Stimulated activated naive CD8-positive, alpha-beta T cell treated with anti-CD3 and anti-CD28 coated beads, Interleukin-15, amount 100 ng/mL, for 72 hours (primary cell): ENCODE data around the gene CAMSAP3.
A peak's percentile ranks its signal among the peaks of the same experiment; 100 is the strongest.

Experiments used
- ATAC-seq: fragments of 150-1000 bp; cut with Tn5 transposase; 2 replicates; pipeline ENCODE4 v1.10.0; 2021; ENCODE audit warnings: mild to moderate bottlenecking, moderate library complexity
- DNase-seq, 2 donors: peaks; one replicate each; pipeline ENCODE4 v3.0.0; 2021 to 2022
- H3K27ac Mint-ChIP-seq, 2 donors: one replicate each; pipeline ENCODE4 v1.8.0; 2022; ENCODE audit warnings: mild to moderate bottlenecking in 2 of 2, mixed read lengths in 2 of 2, moderate library complexity in 2 of 2
- H3K27me3 Mint-ChIP-seq: one replicate; pipeline ENCODE4 v1.8.0; 2022; ENCODE audit warnings: mixed read lengths
- H3K4me1 Mint-ChIP-seq: one replicate; pipeline ENCODE4 v1.8.0; 2022; ENCODE audit warnings: mild to moderate bottlenecking, mixed read lengths
- H3K4me3 Mint-ChIP-seq, 2 donors: one replicate each; pipeline ENCODE4 v1.8.0; 2022; ENCODE audit warnings: mild to moderate bottlenecking in 2 of 2, mixed read lengths in 2 of 2, moderate library complexity in 1 of 2
- H3K9me3 Mint-ChIP-seq, 2 donors: one replicate each; pipeline ENCODE4 v1.8.0; 2022; ENCODE audit warnings: mixed read lengths in 2 of 2

Gene CAMSAP3, protein sequence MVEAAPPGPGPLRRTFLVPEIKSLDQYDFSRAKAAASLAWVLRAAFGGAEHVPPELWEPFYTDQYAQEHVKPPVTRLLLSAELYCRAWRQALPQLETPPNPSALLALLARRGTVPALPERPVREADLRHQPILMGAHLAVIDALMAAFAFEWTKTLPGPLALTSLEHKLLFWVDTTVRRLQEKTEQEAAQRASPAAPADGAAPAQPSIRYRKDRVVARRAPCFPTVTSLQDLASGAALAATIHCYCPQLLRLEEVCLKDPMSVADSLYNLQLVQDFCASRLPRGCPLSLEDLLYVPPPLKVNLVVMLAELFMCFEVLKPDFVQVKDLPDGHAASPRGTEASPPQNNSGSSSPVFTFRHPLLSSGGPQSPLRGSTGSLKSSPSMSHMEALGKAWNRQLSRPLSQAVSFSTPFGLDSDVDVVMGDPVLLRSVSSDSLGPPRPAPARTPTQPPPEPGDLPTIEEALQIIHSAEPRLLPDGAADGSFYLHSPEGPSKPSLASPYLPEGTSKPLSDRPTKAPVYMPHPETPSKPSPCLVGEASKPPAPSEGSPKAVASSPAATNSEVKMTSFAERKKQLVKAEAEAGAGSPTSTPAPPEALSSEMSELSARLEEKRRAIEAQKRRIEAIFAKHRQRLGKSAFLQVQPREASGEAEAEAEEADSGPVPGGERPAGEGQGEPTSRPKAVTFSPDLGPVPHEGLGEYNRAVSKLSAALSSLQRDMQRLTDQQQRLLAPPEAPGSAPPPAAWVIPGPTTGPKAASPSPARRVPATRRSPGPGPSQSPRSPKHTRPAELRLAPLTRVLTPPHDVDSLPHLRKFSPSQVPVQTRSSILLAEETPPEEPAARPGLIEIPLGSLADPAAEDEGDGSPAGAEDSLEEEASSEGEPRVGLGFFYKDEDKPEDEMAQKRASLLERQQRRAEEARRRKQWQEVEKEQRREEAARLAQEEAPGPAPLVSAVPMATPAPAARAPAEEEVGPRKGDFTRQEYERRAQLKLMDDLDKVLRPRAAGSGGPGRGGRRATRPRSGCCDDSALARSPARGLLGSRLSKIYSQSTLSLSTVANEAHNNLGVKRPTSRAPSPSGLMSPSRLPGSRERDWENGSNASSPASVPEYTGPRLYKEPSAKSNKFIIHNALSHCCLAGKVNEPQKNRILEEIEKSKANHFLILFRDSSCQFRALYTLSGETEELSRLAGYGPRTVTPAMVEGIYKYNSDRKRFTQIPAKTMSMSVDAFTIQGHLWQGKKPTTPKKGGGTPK

DNA sequence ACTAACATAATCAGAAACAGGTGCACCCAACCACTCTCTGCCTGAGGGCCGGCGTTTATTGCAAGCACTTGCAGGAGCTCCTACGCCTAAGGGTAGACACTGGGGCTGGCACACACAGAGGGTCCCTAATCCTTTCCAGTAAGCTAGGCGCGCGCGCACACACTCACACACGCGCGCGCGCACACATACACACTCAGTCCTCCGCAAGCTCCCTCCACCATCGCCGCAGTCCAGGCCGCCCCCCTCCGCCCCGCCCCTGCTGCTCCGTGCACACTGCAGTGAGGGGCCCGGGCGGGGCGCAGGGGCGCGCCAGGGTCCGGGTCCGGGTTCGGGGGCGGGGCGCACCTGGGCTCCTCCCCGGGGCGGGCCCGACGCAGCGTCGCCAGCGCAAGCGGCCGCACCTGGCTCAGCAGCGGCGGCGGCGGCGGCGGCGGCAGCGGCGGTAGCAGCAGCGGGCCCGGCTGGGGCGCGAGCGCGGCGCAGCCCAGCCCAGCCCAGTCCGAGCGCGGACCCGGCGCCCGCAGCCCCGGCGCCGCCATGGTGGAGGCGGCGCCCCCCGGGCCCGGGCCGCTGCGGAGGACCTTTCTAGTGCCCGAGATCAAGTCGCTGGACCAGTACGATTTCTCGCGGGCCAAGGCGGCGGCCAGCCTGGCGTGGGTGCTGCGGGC, at the start of gene CAMSAP3:
TSS of gene CAMSAP3 (plus strand) at position 398 of the 668 bp plus-strand sequence. CDS start at position 538, 140 bp downstream.
- Mint-ChIP-seq H3K27ac (peak within 1 kb of the TSS in 1 of 2 donors; percentile 31), H3K9me3 (peaks cover 0 to 1% of the 10 kb centered on the region in 2 donors), H3K27me3 (peaks cover 61% of the 10 kb centered on the region), H3K4me3 (peak within 1 kb of the TSS; percentile 76 to 86), H3K4me1 (peaks cover 15% of the 10 kb centered on the region)
- ATAC-seq (peak; percentile 90), DNase-seq (peak; percentile 37 to 55)

DNA sequence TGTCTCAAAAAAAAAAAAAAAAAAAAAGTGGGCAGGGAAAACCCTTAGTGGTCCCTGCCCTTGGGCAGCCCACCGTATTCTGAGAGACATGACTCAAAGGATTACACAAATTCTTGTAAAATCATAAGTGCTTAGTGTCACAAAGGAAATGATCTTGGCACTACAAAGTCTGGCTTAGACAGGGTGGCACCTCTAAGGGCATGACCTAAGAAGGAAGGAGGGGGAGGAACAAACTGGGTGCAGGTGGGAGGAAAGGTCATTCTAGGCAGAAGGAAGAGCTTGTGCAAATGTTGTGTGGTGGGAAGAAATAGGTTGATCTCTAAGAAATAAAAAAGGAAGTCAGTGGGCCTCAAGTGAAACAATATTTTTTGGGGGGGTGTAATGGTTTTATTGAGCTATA, 49.8 kb upstream of the CAMSAP3 start:
- peak in 1 of 2 donors; percentile 54 for DNase-seq
- Mint-ChIP-seq H3K4me3 (peak overlapping the region; percentile 29 to 65), H3K9me3 (no peaks in the 10 kb centered on the region), H3K4me1 (peaks cover 56% of the 10 kb centered on the region), H3K27ac (peak overlapping the region in 1 of 2 donors; percentile 7), H3K27me3 (no peaks in the 10 kb centered on the region)
- ATAC-seq: peak; percentile 91

DNA sequence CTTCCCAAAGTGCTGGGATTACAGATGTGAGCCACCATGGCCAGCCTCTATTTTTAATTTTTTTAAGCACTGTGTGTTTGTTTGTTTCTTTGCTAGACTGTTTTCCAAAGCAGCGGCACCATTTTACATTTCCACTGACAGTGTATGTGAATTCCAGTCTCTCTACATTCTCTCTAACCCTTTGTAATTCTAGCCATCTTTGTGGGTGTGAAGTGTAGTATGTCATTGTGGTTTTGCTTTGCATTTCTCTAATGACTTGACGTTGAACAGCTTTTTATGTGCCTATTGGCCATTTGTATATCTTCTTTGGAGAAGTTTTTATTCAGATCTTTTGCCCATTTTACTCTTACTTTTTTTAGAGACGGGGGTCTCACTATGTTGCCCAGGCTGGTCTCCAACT, 48.5 kb upstream of the CAMSAP3 start:
- ATAC-seq (no peak), DNase-seq (no peak)
- Mint-ChIP-seq H3K4me1 (peaks cover 53% of the 10 kb centered on the region), H3K4me3 (peak overlapping the region; percentile 9 to 21), H3K27me3 (no peaks in the 10 kb centered on the region), H3K9me3 (no peaks in the 10 kb centered on the region), H3K27ac (peak overlapping the region in 1 of 2 donors; percentile 52)

DNA sequence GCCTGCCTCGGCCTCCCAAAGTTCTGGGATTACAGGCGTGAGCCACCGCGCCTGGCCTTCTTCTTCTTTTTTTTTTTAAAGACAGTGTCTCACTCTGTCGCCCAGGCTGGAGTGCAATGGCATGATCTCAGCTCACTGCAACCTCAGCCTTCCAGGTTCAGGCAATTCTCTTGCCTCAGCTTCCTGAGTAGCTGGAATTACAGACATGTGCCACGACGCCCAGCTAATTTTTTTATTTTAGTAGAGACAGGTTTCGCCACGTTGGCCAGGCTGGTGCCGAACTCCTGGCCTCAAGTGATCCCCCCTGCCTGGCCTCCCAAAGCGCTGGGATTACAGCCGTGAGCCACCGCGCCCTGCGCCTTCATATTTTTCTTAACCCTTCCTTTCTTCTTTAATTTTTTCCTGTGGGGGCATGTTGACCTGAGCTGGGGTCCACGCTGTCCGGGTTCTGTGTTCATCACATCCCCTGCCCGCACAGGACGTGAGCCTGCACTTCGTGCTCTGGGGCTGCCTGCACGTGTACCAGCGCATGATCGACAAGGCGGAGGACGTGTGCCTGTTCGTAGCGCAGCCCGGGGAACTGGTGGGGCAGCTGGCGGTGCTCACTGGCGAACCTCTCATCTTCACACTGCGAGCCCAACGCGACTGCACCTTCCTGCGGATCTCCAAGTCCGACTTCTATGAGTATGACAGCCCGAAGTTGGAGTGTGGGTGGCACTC, 46.1 kb upstream of the CAMSAP3 start:
- Mint-ChIP-seq H3K9me3 (no peaks in the 10 kb centered on the region), H3K4me3 (no peak overlapping the region), H3K27ac (no peak overlapping the region), H3K27me3 (no peaks in the 10 kb centered on the region), H3K4me1 (peaks cover 51% of the 10 kb centered on the region)
- ATAC-seq (no peak), DNase-seq (no peak)

DNA sequence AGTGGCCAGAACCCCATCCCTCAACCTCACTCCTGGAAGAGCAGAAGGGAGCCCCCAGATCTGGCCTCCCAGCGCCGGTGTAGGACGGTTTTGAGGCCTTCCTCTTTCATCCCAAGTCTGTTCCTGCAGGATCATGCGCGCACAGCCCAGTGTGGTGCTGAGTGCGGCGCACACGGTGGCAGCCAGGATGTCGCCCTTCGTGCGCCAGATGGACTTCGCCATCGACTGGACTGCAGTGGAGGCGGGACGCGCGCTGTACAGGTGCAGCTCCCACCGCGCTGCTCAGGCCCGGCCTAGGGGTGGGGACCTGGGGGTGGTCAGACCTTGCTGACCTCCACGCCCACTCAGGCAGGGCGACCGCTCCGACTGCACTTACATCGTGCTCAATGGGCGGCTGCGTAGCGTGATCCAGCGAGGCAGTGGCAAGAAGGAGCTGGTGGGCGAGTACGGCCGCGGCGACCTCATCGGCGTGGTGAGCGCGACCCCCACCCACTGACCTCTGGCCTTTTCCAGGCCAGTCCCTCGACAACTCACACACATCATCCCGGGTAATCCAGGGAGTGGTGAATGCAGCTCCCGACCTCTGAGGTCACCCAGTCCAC, 45.4 kb upstream of the CAMSAP3 start:
- H3K4me3 Mint-ChIP-seq: no peak overlapping the region
- H3K9me3 Mint-ChIP-seq: no peaks in the 10 kb centered on the region
- no peak overlapping the region for H3K27ac Mint-ChIP-seq
- no peaks in the 10 kb centered on the region for H3K27me3 Mint-ChIP-seq
- DNase-seq (no peak), ATAC-seq (no peak)
- H3K4me1 Mint-ChIP-seq: peaks cover 44% of the 10 kb centered on the region

DNA sequence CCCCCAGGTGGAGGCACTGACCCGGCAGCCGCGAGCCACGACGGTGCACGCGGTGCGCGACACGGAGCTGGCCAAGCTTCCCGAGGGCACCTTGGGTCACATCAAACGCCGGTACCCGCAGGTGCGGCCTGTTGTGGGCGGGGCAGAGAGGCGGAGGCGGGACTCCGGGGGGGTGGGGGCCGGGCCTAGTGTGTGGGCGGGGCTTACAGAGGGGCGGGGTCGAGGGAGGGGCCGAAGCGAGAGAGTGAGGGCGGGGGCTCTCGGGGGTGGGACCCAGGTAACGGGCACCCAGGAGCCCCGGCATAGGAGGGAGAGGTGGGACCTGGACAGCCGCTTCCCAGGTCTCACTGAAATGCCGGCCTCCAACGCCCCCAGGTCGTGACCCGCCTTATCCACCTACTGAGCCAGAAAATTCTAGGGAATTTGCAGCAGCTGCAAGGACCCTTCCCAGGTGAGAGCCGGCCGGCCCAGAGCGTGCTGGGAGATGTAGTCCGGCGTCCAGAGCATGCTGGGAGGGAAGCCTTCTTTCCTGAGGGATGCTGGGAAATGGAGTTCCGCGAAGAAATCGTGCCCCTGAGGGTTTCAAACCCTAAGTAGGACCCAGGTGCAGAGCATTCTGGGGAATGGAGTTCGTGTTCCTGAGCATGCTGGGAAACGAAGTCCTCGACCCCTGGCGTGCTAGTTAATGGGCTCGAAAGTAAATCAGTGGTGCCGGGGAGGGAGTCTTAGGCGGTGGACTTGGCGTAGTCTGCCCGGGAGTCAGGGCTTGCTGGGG, 44.5 kb upstream of the CAMSAP3 start:
- Mint-ChIP-seq H3K27me3 (no peaks in the 10 kb centered on the region), H3K4me1 (peaks cover 35% of the 10 kb centered on the region), H3K27ac (no peak overlapping the region), H3K9me3 (no peaks in the 10 kb centered on the region), H3K4me3 (peak overlapping the region in 1 of 2 donors; percentile 32)
- ATAC-seq (no peak), DNase-seq (peak in 1 of 2 donors; percentile 20)

DNA sequence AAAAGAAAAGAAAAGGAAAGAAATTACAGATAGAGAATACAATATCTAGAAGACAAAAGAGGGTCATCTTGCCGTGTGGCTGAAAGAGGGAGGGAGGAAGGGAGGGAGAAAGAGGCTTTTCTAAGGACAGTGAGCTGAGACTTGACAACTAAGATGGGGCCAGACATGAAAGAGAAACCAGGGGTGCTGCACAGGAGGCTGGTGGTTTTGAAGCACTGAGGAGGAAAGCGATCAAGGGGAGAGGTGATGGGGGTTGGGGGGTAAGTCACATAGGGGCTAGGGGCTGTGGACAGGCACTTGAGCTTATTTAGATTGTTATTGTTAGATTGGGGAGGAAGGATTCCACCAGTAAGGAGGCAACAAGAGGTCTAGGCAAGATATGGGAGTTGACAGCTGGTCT, 42.9 kb upstream of the CAMSAP3 start:
- ATAC-seq: no peak
- no peak overlapping the region for H3K27ac Mint-ChIP-seq
- no peak for DNase-seq
- H3K9me3 Mint-ChIP-seq: no peaks in the 10 kb centered on the region
- H3K4me3 Mint-ChIP-seq: no peak overlapping the region
- peaks cover 24% of the 10 kb centered on the region for H3K4me1 Mint-ChIP-seq
- H3K27me3 Mint-ChIP-seq: no peaks in the 10 kb centered on the region

DNA sequence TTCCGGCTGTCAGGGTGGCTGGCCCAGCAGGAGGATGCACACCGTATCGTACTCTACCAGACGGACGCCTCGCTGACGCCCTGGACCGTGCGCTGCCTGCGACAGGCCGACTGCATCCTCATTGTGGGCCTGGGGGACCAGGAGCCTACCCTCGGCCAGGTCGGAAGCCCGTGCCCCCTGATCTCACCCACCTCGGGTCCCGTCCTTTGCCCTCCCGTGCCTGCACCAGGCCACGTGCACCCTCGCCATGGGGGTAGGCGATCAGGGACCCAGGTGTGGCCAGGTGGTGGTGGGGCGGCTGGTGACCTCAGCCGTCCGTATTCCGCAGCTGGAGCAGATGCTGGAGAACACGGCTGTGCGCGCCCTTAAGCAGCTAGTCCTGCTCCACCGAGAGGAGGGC, 41.1 kb upstream of the CAMSAP3 start:
- Mint-ChIP-seq H3K27me3 (no peaks in the 10 kb centered on the region), H3K4me3 (no peak overlapping the region), H3K27ac (no peak overlapping the region), H3K9me3 (no peaks in the 10 kb centered on the region), H3K4me1 (peaks cover 23% of the 10 kb centered on the region)
- ATAC-seq: no peak
- no peak for DNase-seq

DNA sequence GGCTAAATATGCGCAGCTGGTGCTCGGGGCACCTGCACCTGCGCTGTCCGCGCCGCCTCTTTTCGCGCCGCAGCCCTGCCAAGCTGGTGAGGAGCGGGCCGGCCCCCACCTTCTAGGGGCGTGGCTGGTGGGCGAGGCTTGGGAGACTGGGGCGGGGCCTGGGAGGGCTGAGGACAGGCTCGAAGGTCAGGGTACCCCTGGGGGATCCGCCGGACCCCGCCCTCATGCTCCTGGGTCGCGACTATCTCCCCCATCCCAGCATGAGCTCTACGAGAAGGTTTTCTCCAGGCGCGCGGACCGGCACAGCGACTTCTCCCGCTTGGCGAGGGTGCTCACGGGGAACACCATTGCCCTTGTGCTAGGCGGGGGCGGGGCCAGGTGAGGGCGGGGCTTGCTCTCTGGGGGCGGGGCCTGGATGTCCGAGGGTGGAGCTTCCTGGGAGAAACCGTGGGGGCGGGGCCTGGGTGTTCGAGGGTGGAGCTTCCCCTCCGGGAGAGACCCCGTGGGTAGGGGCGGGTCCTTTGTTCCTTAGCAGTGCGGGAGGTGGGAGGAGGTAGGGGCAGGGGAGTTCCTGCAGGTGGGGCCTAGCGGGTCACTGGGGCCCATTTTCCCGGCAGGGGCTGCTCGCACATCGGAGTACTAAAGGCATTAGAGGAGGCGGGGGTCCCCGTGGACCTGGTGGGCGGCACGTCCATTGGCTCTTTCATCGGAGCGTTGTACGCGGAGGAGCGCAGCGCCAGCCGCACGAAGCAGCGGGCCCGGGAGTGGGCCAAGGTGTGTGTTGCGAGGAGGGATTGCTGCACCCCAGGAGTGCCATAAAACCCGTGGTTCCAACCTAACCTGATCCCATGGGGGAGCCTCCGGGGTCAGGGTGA, 40.4 kb upstream of the CAMSAP3 start:
- Mint-ChIP-seq H3K27ac (no peak overlapping the region), H3K4me3 (no peak overlapping the region), H3K9me3 (peaks cover 0 to 2% of the 10 kb centered on the region in 2 donors), H3K4me1 (peaks cover 19% of the 10 kb centered on the region), H3K27me3 (no peaks in the 10 kb centered on the region)
- ATAC-seq: no peak
- no peak for DNase-seq

DNA sequence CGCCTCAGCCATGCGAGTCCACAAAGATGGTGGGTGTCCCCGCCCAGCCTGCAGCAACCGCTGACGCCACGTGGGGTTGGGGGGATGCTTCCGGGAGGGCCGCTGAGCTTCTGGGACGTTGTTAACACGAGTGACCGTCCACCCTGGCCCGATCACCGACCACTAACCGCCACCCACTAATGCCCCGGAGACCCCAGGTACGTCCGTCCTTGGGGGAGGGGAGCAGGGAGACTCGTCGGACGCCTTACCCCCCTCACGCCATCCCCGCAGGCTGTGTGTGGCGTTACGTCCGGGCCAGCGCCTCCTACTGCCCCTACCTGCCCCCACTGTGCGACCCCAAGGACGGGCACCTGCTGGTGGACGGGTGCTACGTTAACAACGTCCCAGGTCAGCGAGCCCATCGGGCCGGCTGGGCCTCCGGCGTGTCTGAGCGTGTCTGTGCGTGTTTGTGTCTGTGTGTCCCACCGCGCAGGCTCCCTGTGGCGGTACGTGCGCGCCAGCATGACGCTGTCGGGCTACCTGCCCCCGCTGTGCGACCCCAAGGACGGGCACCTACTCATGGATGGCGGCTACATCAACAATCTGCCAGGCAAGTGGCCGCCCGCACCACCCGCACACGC, 38.9 kb upstream of the CAMSAP3 start:
- Mint-ChIP-seq H3K27me3 (no peaks in the 10 kb centered on the region), H3K4me3 (no peak overlapping the region), H3K4me1 (peaks cover 12% of the 10 kb centered on the region), H3K9me3 (peaks cover 0 to 7% of the 10 kb centered on the region in 2 donors), H3K27ac (peak overlapping the region in 1 of 2 donors; percentile 80)
- no peak for ATAC-seq
- no peak for DNase-seq

DNA sequence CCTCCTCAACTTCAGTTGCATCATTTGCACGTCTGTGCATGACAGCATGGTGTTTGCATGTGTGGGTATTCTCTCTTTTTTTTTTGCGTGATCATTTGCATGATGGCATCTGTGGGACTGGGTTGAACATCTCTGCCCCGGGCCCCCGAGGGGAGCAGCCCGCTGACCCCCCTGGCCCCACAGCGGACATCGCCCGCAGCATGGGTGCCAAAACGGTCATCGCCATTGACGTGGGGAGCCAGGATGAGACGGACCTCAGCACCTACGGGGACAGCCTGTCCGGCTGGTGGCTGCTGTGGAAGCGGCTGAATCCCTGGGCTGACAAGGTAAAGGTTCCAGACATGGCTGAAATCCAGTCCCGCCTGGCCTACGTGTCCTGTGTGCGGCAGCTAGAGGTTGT, 37.0 kb upstream of the CAMSAP3 start:
- H3K4me1 Mint-ChIP-seq: no peaks in the 10 kb centered on the region
- H3K4me3 Mint-ChIP-seq: no peak overlapping the region
- ATAC-seq: no peak
- no peak overlapping the region for H3K27ac Mint-ChIP-seq
- H3K9me3 Mint-ChIP-seq: peaks cover 0 to 7% of the 10 kb centered on the region in 2 donors
- no peak for DNase-seq
- H3K27me3 Mint-ChIP-seq: no peaks in the 10 kb centered on the region

DNA sequence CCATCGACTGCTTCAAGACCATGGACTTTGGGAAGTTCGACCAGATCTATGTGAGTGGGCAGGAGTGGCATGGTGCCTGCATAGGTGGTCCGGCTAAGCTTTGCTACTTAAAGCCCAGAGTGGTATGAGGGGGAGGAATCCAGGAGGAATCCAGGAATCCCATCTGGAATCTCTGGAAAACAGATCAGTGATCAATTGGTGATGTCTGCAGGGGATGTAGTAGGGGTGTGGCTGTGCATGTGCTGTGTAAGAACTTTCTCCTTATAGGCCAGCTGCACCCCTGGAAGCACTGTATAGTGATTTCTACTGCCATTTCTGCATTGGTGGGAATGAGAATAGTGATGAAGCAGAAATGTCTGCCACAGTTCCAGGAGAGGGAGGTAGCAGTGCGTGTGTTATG, 36.6 kb upstream of the CAMSAP3 start:
- Mint-ChIP-seq H3K4me1 (no peaks in the 10 kb centered on the region), H3K27ac (no peak overlapping the region), H3K4me3 (no peak overlapping the region), H3K9me3 (peaks cover 0 to 7% of the 10 kb centered on the region in 2 donors), H3K27me3 (no peaks in the 10 kb centered on the region)
- ATAC-seq (no peak), DNase-seq (no peak)
